GM19397 (cell line): ENCODE data around the gene JPH3.

Experiments used
- ATAC-seq: cut with Tn5 transposase; IDR thresholded peaks from one replicate; pipeline ENCODE4 v1.9.1; 2021; ENCODE audit warnings: mild to moderate bottlenecking, moderate library complexity; ENCODE audit not compliant: unreplicated experiment

JPH3 gene

DNA sequence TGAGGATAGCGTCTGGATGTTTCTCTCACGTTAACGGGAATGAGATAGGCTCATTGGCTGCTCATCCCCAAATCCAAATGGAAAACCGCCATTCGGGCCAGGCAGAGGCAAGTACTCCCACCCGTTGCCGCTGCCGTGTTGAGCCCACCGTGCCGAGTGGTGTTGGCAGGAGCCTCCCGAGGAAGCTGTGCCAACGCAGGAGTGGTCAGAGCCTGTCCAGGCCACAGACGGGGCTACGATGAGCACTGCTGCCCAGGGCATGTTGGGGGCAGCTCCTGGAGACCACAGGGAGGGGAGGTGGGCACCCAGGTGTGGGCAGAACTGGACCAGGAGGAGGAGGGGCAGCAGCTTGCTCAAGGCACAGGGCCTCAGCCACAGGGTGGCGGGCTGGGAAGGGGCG lies 91.5 kb downstream of the JPH3 start:
- ATAC-seq: no peak

DNA sequence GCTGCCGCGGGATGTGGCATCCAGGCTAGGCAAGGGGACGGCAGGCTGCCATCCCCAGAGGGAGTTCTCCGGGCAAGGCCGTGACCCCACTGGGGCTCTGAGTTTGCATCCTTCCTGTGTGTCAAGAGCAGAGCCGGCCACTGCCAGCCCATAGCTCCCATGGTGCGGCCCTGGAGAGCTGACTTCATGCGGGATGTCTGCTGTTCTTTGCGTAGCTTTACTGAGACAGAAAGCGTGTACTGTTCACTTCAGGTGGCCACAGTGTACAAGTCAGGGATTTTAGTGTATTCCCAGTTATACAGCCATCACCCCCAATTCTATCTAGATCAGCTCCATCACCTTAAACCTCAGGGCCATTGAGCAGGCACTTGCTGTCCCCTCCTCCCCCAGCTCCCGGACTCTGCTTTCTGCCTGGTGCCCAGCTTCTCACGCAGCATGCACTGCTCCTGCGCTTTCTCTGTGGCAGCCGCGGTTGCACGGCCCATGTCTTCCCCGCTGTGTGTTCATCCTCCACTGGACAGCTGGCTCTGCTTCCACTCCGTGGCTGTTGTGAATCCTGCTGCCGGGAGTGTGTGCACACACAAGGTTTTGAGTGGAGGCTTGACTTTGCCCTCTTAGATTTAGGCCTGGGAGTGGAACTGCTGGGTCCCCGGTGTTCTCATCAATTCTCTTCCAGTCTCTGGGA lies 92.3 kb downstream of the JPH3 start:
- no peak for ATAC-seq

DNA sequence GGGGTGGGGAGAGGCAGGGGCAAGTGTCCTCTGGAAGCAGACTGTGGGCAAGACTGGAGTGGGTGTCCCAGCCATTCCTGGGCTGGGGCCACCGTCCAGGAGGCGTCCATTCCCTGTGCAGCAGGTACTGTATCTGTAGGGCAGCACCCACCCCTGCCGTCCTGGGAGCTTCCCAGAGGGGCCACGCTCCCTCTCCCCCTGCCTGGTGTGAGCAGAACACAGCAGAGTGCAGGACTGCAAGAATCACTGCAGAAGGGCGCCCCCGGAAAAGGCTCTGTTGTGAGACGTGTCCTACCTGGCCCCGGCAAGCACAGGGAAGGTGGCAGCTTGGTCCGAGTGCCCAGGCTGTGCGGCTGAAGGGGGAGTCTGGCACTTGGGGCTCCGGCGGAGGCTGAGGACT lies 93.2 kb downstream of the JPH3 start:
- no peak for ATAC-seq

DNA sequence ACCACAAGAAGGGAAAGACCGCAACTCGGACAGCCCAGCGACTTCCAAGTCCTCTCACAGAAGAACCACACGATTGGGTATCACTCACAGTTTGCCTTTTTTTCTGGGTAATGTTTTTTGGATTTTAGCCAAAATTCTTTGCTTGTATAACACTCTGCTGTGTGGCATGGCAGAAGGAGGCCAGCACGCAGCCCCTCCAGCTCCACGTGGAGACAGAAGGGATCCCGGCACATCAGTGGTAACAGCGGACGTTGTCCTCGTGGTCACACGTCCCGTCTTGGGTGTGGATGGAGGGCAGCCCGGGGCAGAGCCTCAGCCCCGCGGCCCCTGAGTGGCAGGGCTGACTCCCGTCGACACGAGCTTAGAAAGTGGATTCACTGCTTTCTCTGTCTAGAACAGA lies 94.4 kb downstream of the JPH3 start:
- no peak for ATAC-seq

DNA sequence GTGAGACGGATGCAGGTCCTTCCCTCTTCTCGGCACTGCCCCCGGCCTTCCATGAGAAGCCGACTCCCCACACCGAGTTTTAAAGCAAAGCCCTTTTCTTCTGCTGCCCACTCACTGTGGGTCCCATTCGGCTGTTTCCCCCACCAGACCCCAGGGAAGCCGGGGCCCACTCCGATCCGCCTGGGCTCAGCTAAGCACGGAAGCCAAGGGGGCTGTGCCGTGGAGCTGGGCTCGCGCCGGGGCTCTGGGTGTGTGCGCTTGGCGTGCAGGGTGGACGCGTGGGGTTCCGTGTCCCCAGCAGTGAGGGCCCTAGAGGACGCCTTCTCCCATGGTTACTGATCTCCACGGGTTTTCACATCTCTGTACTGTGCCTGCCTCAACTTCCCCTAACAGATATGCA lies 94.9 kb downstream of the JPH3 start:
- no peak for ATAC-seq

DNA sequence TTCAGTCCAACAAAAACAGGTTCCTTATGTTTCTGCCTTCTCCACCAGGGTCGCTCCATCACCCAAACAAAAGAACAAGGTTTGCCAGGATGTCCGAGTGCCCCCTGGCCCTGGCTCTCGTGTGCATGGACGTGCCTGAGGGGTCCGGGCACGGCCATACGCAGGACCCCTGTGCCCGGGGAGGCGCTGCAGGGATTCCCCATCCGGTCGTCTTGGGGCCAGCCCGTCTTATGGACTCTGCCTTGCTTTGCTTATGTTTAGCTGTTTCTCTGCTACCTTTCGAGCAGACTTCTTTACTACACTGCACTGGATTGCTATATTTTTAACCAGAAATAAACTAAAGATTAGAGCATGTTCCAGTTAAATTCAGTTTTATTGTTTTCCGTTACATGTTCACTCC lies 95.5 kb downstream of the JPH3 start:
- ATAC-seq: no peak

DNA sequence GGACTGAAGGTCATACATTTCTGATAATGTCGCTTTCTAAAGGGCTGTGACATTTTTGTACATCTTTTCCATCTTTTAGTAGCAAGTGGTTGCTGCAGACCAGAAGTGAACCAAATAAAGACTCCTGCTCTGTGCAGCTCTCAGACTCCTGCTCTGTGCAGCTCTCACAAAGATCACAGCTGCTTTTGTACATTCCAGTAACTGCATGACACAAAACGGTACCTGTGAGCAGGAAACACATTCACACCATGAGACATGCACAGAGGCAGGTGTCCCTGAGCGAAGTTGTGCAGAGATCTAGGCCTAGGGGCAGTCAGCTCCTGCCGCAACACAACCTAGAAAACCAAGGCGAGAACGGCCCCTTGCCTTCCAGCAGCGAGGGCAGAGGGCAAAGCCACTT lies 95.9 kb downstream of the JPH3 start:
- ATAC-seq: no peak

DNA sequence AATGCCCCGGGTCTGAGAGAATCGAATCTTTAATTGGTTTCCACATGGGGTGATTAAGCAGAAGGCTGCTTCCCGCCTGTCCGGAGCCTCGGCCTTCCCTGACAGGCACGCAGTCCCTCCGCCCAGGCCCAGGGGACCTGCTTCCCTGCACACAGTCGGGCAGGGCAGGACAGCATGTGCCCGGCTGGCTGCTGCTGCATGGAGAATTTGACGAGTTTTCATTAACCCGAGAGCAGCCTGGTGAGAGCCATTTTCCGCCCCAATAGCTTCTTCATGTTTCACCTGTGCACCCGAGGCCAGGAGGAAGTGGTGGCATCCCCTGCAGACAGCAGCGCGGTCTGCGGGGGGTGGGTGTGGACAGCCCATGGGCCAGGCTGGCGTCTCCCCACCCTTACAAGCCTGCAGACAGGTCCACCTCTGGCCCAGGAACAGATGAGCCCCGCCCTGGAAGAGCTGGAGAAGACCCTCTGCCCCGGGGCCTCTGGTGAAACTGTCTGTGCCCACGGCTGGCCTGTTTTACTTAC lies 96.4 kb downstream of the JPH3 start:
- ATAC-seq: no peak

DNA sequence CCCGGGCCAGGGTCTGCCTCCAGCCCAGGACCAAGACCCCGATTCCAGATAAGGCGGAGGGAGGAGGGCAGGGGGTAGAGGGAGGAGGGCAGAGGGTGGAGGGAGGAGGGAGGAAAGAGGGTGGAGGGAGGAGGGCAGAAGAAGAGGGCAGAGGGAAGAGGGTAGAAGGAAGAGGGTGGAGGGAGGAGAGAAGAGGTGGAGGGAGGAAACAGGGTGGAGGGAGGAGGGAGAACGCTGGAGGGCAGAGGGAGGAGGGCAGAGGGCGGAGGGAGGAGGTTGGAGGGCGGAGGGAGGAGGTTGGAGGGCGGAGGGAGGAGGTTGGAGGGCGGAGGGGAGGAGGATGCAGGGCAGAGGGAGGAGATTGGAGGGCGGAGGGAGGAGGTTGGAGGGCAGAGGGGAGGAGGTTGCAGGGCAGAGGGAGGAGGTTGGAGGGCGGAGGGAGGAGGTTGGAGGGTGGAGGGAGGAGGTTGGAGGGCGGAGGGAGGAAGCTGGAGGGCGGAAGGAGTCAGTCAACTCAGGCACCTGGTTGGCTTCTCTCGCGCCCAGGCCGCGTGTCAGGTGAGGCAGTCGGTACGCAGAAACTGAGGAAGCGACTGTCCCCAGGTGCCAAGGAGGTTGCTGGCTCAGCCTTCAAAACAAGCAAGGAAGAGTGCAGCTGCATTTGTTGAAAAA lies 98.2 kb downstream of the JPH3 start:
- ATAC-seq: no peak

DNA sequence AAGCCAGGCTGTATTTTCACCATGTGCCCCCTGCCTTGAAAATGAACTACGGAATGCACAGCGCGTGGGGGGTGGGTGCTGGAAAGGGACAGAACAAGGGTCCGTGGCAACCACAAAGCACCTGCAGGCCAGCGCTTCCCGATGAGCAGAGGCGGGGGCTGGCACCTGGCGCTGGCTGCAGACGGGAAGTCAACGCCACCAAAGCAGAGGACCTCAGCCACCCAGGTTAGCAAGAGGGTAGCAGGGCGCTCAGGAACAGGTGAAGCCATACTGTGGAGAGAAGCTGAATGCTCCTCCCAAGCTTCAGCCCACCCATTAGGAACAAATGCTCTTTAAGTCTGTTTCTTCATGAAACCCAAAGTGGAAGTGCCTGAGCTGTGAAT lies 98.8 kb downstream of the JPH3 start:
- ATAC-seq: no peak

DNA sequence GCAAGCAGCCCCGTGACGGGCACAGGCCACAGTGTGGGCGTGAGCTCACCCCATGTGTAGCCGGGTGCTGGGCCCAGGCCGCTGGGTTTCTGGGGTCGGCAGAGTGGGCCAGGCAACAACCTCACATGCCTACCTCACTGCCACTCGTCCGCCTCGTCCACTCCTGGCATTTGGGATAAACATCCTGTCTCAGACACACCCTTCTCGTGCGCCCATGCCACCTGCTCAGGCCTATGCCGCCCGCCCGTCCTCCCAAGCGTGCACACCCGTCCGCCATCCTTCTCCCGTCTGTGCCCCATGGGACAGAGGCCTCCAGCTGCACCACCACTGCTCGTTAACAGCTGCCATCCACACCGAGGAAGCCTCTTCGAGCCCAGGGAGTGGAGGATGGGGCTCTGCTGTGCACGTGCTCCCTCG lies 99.2 kb downstream of the JPH3 start:
- peak; percentile 19 for ATAC-seq

DNA sequence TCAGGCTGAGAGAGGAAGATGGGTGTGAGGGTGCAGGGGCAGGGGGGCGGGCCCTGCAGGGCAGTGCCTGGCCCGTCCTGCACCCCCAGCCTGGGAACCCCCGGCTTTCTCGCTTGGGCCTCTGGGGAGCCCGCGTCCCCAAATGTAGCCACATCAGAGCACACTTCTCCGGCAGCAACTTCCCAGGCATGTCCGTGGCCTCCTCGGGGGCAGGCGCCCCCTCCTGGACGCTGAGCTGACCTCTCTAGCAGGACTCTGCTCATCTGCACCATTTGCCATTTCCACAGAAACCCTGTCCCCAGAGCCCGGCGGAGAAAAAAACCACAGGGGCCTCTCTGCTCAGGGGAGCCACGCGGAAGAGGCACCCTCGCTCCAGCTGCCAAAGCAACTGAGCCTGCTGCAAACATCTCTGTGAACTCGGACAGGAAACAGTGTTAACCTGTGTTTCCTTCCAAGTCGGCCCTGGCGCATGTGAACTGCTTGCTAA lies 100.1 kb downstream of the JPH3 start:
- peak; percentile 60 for ATAC-seq

DNA sequence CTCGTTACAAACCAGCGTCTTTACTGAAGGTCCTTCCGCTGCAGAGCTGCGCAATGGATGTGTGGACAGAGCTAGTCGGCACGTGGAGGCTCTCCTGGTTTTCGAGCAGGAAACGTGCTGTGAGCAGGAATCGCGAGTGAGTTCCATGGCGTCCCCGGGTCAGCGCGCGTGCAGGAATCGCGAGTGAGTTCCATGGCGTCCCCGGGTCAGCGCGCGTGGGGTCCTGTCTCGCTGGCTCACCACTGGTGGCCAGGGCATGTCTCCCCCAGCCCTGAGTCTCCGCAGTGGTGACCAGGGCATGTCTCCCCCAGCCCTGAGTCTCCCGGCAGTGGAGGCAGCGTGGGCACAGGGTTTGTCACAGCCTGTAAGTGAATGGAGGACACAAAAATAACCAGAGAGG lies 100.8 kb downstream of the JPH3 start:
- no peak for ATAC-seq

DNA sequence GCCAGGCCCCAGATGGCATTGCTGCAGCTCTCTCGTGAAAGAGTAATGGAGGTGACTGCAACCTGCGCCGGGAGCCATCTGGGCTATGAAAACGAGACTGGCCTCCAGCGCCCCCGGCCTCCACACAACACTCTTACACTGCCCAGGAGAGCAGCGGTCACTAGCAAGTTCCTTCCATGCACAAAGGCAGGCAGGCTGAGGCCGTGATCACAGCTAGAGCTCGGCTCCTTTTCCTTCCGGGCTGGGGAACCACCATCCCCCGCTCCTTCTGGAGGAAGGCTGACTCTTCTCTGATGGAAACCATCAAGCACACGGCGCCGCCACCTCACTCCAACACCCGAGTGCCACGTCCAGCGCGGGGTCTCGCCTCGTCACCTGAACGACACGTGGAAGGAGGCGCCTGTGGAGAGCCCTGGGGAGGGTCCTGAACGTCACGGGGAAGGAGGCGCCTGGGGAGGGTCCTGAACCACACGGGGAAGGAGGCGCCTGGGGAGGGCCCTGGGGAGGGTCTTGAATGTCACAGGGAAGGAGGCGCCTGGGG lies 101.6 kb downstream of the JPH3 start:
- ATAC-seq: no peak

DNA sequence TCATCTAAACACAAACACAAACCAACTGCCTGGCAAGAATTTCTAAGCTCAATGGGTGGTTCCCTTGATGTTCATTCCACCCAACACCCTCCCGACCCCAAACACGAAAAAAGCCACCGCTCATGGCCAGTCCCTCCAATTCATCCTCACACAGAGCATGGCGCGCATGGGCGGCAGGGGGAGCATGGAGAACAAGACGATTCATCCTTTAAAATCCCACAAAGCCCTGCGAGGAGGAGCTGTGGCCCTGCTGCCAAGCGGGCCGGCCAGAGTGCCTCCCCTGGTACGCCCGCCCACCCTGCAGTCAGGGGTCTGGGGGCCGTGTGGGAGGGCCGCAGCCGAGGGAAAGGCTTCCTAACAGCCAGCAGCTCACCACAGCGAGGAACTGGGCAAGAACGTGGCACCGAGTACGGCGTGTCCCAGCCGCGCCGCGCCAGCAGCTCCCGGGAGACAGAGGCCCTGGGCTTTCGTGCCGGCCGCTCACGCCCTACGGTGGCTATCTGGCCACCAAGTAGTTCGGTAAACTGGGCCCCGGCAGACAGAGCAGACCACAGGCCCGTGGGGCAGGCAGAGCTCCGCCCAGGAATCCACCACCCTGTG lies 102.5 kb downstream of the JPH3 start:
- ATAC-seq: no peak

DNA sequence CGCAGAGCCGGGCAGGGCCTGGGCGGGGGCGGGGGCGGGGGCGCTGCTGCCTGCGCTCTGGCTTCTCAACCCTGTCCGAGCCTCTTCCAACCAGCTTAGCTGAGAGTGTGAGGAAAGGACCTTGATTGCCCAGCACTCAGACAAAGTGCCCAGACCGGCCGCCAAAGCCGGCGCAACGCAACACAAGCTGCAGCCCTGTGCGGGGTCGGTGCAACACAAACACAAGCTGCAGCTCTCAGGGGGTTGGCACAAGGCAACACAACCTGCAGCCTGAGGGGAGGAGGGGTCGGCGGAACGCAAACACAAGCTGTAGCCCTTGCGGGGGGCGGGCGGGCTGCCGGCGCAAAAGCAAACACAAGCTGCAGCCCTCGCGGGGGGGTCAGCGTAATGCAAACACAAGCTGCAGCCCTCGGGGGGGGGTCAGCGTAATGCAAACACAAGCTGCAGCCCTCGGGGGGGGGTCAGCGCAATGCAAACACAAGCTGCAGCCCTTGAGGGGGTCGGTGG lies 103.5 kb downstream of the JPH3 start:
- ATAC-seq: no peak

DNA sequence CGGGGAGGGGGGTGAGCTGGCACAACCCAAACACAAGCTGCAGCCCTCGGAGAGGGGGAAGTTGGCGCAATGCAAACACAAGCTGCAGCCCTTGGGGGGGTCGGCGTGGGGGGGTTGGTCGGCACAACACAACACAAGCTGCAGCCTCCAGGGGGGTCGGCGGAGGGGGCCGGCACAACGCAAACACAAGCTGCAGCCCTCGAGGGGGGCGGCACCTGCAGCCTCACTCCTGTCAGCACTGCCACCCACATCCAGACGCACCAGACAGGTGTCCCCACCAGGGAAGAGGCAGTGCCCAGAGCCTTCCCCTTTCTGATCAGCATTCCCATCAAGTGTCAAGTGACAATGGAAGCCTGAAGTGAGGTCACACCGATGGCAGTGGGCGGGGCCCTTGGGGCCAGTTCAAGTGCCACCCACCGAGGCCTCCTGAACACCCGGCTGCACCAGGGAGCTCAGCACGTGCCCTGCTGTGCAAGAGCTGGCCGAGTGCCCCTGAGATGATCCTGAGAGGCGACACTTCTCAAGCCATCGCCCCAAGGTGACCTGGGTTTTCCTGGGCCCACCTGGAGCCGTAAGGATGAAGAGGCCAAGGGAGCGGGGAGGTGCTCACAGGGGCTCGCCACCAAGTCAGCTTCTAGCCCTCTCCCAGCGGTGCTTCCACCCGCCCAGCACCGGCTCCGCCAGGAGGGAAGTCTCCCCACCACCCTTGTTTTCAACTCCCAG lies 104.1 kb downstream of the JPH3 start:
- no peak for ATAC-seq

DNA sequence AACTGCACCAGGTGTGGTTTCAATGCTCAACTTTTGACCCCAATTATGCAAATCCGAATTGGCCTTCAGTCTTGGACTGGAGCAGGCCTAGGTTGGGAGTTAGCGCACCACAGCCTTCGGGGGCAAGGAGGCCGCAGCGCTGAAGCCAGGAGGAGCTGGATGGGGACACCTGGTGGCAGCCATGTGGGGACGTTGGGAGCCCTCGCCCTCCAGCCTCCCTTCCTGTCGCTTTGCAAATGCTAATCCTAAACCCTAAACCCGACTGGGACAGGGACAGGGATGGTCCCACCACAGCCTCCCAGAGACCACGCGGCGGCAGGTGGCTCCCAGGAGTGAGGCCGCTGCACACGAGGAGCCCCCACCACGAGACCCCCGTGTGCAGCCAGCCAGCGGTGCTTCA lies 104.8 kb downstream of the JPH3 start:
- ATAC-seq: no peak

DNA sequence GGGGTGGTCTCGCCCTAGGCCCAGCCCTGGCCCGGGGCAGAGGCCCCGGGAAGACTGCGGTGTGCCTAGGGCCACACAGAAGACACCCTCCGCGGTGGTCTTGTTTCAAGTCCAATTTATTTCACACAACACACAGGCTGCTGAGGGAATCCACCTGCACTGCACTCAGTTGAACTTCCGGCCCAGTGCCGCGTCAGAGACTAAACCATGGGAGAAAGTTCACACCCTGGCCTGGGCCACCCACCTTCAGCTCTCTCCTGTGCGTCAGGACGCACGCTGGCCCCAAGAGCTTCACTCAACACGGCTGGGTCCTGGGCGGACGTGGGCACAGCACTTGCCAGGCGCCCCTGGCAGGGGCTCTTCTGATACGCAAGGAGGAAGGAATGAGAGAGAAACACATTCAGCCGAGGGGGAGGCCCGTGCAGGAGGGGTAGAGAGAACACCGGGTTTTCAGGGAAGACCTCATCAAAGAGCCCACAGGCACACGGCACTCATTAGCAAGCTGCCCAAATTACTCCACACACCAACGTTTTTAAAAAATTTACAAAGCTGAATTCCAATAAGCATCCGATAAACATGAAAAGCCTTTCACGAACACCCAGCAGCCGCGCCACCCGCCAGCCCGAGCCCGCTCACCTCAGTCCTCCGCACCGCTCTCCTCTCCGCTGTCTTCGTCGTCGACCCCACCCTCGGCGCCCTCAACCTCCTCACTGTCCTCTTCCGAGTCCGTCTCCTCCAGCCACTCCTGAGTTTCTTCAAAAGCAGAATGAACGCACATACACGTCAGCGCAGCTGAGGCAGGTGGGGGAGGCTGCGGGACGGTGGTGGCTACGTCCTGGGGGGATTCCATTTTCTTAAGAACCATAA lies 105.6 kb downstream of the JPH3 start:
- ATAC-seq: no peak
